Measurements from ENCODE around the gene RASSF10.
"Not testable (repeated sequence)": the region's sequence is repeated elsewhere in the genome, so short reads cannot be mapped to it uniquely, and the experiment has no call there.

Gene RASSF10

DNA sequence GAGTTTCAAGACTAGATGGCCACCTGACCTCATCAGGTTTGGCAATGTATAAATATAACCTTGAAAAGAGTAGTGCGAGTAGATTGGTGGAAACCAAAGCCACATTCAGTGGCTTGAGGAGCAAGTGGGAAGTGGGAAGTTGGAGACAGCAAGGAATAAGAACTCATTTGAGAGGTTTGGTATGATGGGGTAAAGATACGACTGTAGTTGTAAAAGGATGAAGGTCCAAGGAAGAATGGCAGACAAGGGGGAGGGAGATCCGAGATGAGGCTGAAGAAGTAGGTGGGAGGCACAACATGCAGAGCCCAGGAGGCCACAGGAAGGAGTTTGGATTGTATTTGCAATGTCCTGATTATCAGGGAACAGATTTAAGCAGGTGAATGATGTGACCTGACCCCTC, 20.8 kb downstream of the RASSF10 start:
- DNase-seq: no peak

DNA sequence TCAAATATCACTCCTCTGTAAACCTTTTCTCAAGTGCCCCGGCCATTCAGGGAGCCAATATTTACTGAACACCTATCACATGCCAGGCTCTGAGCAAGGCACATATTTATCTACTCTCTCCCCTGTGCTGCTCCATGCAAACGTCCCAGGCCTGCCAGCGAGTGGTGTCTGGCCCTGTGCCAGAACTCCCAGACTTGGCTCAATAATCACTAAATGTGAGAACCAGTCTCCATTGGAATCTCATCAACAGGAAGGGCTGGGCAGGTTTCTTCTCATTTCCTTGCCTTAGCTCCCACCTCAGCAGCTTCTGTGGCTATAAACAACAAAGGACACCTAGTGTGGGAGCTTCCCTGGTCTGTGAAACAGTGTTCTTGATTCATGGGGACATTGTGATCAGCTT, 21.7 kb downstream of the RASSF10 start:
- no peak for DNase-seq

- no peak for DNase-seq
Measured at GRCh38 chr11:13031349-13031748, 22.2 kb downstream of the RASSF10 start.

- DNase-seq: no peak
Measured at GRCh38 chr11:13033760-13034533, 24.8 kb downstream of the RASSF10 start.

- no peak for DNase-seq
Measured at GRCh38 chr11:13035711-13036110, 26.6 kb downstream of the RASSF10 start.

DNA sequence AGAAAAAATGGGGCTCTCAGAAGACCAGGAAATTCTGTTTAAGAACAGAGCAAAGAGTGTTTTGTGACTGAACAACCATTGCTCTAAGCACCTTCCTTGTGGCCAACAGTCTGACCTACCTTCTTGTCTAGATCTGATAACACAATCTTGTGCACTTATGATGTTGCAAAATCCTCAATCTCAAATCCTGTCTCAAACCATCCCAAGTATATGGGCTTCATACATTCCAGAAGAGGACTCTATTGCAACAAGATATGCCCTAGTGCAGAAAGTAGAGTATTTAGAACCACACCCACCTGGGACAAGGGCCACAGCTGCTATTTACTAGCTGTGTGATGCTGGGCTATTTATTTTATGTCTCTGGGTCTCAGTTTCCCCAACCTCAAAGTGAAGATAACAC, 27.1 kb downstream of the RASSF10 start:
- DNase-seq: no peak

DNA sequence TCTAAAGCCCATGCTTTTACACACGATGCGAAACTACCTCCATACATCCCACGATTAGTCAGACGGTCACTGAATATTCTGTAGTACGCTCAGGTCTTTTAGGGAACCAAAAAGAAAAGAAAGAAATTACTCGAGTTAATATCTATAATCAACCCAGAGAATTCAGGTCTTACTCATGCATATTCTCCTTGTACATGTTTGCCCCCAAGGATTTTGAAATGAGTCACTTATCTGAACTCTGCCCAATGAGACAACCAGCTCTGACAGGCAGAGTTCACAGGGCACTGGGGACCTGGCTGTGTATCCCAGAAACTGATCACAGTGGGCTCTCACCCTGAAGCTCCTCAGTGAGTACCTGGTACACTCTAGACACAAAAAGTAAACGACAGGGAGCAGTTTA, 29.2 kb downstream of the RASSF10 start:
- no peak for DNase-seq

DNA sequence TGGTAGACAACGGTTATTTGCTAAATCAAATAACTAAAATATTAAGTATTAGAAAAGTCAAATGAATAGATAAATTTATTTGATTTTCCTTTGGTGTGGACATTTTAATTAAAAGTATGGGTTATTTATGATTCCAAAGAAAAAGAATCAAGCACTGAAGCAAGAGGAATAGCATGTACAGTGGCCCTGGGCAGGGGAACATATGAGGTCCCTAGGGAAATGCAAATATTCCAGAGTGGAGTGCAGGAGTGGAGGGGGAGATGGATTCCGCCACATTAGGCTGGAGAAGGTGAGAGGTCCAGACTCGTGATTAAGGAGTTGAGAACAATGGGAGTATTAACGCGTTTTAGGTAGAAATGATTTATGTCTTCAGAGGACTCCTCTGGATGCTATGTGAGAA, 30.0 kb downstream of the RASSF10 start:
- no peak for DNase-seq

- no peak for DNase-seq
Measured at GRCh38 chr11:13040969-13041561, 31.9 kb downstream of the RASSF10 start.

- no peak for DNase-seq
Measured at GRCh38 chr11:13042873-13043342, 33.8 kb downstream of the RASSF10 start.

DNA sequence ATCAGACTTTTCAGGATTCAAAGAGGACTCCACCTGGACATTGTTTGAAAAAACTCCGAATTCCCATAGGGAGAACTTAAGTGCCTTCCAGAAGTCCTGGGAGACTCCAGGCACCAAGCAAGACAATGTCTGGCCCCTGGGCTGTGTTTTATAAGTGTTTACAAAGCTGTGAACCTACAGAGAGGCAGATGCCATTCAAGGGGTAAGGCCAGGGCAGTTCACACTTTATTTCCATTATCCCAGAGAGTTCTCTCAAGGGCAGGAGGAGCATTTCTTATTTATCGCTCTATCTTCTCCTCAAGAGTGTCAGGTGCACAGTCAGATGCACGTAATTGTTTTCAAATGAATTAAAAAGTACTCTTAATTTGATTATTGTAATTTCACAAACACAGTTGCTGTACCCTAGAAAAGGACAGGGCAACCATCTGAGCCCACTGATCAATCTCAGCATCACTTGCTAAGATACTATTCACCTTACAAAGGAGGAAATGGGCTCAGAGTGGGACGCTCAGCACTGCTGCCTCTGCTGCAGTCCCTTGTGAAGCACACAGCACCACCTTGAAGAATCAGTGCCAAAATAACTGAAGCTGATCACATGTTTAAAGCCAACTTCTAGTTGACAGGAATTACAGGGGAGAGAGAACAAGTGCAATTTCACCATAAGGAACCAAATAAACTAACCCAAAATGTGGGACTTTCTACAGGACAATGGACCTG, 35.0 kb downstream of the RASSF10 start:
- no peak for DNase-seq

DNA sequence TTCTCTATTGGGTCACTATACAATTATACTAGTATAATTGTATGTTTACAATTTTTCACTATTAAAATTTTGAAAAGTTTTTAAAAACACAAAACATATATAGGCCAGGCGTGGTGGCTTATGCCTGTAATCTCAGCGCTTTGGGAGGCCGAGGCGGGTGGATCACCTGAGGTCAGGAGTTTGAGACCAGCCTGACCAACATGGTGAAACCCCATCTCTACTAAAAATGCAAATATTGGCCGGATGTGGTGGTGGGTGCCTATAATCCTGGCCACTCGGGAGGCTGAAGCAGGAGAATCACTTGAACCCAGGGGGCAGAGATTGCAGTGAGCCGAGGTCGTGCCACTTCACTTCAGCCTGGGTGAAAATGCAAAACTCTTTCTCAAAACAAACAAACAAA, 36.0 kb downstream of the RASSF10 start:
- not testable (repeated sequence) for DNase-seq

DNA sequence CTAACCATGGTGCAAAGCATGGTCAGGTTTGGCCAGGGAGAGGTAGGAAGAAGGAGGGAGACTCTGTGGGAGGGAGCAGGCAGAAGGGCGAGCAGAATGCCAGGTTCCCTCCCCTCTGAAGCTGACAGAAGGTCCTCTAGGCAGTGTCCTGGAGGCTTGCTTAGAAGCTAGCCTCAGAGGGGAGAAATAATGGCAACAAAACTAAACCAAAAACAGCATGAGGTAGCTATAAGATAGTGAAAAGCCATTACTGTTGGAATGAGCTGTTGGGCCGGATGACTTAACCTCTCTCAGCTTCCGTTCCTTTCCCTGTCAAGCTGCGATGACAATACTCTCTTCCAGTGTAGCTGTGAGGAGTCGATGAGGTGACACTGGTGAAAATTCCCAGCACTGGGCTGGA, 36.6 kb downstream of the RASSF10 start:
- no peak for DNase-seq

DNA sequence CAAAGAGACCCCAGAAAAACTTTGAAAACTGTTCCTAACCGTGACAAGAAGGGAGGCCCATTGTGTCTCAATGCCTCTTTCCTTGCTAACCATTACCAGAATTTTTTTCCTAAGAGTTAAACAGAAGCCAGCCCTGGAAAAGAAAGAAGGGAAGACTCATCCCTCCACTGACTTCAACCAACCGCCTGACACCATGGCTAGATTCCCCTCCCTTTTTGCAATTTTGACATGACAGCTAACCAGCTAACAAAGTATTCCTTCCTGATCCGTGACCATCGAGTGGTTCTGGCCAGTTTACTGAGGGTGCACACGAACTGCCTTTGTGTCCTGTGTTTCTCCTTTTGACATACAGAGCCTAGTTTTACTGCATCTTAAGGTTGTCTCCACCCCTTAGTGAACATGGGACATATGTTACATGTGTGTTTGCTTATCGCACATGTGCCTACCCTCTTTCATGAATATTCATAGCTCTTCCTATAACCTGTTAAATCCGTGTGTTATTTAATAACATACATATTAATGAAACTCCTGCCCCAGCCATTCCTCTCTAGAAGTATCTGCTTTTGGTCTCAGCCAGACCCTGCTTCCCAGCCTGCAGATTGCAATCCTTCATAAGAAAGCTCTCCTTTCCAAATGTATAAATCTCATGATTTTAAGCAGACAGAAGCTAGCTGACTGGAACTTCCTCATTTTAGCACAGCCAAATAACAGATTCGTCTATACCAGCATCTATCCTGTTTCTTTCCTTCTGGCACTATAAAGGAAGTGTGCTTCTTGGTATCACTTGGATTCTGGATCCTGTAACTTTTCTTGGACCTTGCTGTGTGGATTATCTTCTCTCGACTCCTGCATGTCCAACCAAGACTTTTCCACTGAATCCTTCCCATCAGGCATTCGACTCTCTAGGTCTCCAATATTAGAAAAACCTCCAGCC, 37.8 kb downstream of the RASSF10 start:
- no peak for DNase-seq

DNA sequence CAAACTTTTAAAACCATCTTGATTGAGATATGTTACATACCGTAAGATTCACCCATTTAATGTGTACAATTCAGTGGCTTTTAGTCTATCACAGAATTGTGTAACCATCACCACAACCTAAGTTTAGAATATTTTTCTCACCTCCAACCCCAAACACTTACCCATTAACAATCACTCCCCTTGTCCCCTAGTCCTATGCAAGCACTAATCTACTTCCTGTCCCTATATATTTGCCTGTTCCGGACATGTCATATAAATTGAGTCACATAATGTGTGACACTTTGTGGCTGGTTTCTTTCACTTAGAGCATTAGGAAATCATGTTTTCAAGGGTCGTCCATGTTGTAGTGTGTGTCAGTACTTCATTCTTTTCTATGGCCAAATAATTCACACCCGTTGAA, 38.8 kb downstream of the RASSF10 start:
- no peak for DNase-seq

GRCh38 chr11:13051257-13051656, 42.1 kb downstream of the RASSF10 start:
- DNase-seq: no peak

DNA sequence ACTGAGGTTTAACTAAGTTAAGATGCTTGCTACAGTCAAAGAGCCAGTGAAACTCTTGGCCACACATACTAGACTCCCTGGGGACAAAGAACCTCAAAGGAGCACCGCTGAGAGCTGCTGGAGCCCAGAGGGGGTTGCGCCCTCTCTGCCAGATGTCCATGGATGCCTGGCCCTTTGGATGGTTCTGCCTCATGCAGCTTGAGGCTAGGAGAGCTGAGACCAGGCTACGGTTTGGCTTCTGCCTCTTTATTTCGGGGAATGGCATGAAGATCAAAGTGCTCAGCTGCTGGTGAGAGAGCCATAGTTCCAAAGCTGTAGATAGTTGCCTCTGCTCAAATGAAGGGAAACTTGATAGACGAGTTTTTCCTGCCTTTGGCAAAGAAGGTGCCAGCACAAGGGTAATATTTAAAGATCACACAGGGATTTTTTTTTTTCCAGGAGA, 43.0 kb downstream of the RASSF10 start:
- no peak for DNase-seq

GRCh38 chr11:13053255-13053917, 44.3 kb downstream of the RASSF10 start:
- no peak for DNase-seq

- no peak for DNase-seq
Measured at GRCh38 chr11:13054278-13054677, 45.2 kb downstream of the RASSF10 start.

DNA sequence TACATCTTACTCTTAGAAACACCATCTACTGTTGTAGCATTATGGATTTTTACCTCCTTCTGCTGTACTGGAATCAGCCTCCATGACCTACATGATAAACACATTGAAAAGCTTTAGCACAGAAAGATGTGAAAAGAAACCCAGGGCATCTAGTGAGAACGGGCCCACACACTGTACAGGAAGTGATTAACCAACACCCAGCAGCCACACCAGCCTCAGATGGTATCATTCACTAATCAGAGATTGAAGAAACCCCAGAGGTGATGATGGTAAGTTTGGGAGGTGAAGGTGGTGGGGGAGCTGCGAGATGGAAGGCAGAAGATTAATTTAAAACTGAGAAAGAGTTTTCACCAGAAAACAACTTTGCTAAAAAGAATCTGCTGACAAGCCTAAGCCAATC, 46.1 kb downstream of the RASSF10 start:
- DNase-seq: no peak

GRCh38 chr11:13061294-13061990, 52.3 kb downstream of the RASSF10 start:
- no peak for DNase-seq
